KG1 (cell line): ENCODE measurements around the gene TMEM18.

ENCODE experiments used
- DNase-seq: peaks from one replicate; lab custom pipeline; 2025; lab: John Stamatoyannopoulos, UW

TMEM18 gene

GRCh38 chr2:672606-672905, 4.7 kb downstream of the TMEM18 start:
- DNase-seq, result no peak

- DNase-seq, result no peak
Measured at GRCh38 chr2:671787-672605, 5.2 kb downstream of the TMEM18 start.

- no peak for DNase-seq
Measured at GRCh38 chr2:671072-671471, 6.1 kb downstream of the TMEM18 start.

GRCh38 chr2:670637-671036, 6.6 kb downstream of the TMEM18 start:
- DNase-seq, result no peak

- DNase-seq, result no peak
Measured at GRCh38 chr2:669323-669722, 7.9 kb downstream of the TMEM18 start.

GRCh38 chr2:668000-668398, 9.2 kb downstream of the TMEM18 start:
- no peak for DNase-seq

- no peak for DNase-seq
Measured at GRCh38 chr2:667332-667999, 9.7 kb downstream of the TMEM18 start.

GRCh38 chr2:666441-666840, 10.8 kb downstream of the TMEM18 start:
- no peak for DNase-seq

GRCh38 chr2:665340-666073, 11.7 kb downstream of the TMEM18 start:
- DNase-seq, result no peak

- no peak for DNase-seq
Measured at GRCh38 chr2:664063-664462, 13.1 kb downstream of the TMEM18 start.

GRCh38 chr2:663221-663620, 14.0 kb downstream of the TMEM18 start:
- no peak for DNase-seq

- DNase-seq, result no peak
Measured at GRCh38 chr2:661360-661635, 15.9 kb downstream of the TMEM18 start.

GRCh38 chr2:660586-661359, 16.4 kb downstream of the TMEM18 start:
- DNase-seq, result no peak

- DNase-seq, result no peak
Measured at GRCh38 chr2:660029-660428, 17.2 kb downstream of the TMEM18 start.

- no peak for DNase-seq
Measured at GRCh38 chr2:658426-658825, 18.8 kb downstream of the TMEM18 start.

- no peak for DNase-seq
Measured at GRCh38 chr2:657766-658165, 19.4 kb downstream of the TMEM18 start.

GRCh38 chr2:656676-657075, 20.5 kb downstream of the TMEM18 start:
- no peak for DNase-seq

- no peak for DNase-seq
Measured at GRCh38 chr2:655626-656025, 21.6 kb downstream of the TMEM18 start.

- DNase-seq, result no peak
Measured at GRCh38 chr2:654896-655295, 22.3 kb downstream of the TMEM18 start.

GRCh38 chr2:653645-654425, 23.4 kb downstream of the TMEM18 start:
- no peak for DNase-seq

GRCh38 chr2:652881-653480, 24.2 kb downstream of the TMEM18 start:
- no peak for DNase-seq
